ENCODE data around the gene ADSL. TPM values are rescaled to one million over a fixed set of nuclear protein-coding genes. Genes with fewer than 3 reads are reported as not detected.

Gene ADSL
- polyA plus RNA-seq, 1 of the 3 experiments (the other 2 are of a cell fraction) = 79.7 TPM

DNA sequence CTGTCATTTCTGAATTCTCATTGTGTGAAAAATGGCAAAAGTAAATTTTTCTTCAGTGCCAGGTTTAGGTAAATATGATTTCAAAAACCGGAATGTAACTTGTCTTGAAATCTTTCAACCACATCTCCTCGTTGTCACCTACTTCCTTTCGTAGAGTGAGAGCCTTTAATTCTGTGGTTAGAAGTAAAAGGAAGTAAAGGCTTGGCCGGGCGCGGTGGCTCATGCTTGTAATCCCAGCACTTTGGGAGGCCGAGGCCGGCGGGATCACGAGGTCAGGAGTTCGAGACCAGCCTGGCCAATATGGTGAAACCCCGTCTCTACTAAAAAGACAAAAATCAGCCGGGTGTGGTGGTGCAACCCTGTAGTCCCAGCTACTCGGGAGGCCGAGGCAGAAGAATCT lies 53.9 kb downstream of the ADSL start:
- 97% methylated on average over 10 of the region's 15 CpGs for WGBS (ENCODE audit: low lambda C conversion rate)
- H3K4me1 ChIP-seq (ENCODE audit: control insufficient read depth in 1 of 2, insufficient read depth in 2 of 2, low read depth in 1 of 2, low read length in 1 of 2) = peaks cover 0 to 10% of the 10 kb centered on the region in 2 experiments; a peak in 2 of 4 replicates
- no peak for DNase-seq
- peaks cover 0 to 5% of the 10 kb centered on the region in 2 experiments for H3K36me3 ChIP-seq (replicated peaks in 1 of 2; ENCODE audit: control insufficient read depth in 1 of 2, insufficient read depth in 2 of 2, low read length in 1 of 2)
- H3K4me2 ChIP-seq = no peak overlapping the region
- H3K9me2 ChIP-seq = no peaks in the 10 kb centered on the region
- no peak overlapping the region for H3K9ac ChIP-seq
- CTCF ChIA-PET = no interaction called here
- H3K27me3 ChIP-seq (ENCODE audit: insufficient read depth) = no peaks in the 10 kb centered on the region
- TF ChIP-seq, protein P1, sequence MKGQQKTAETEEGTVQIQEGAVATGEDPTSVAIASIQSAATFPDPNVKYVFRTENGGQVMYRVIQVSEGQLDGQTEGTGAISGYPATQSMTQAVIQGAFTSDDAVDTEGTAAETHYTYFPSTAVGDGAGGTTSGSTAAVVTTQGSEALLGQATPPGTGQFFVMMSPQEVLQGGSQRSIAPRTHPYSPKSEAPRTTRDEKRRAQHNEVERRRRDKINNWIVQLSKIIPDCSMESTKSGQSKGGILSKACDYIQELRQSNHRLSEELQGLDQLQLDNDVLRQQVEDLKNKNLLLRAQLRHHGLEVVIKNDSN (IDR thresholded peaks at IDR 0.05; ENCODE audit: borderline replicate concordance, low read depth) = no peak
- TF ChIP-seq TCF12 (IDR thresholded peaks at IDR 0.05) = no peak
- TF ChIP-seq YY1 (IDR thresholded peaks at IDR 0.05; ENCODE audit: low read depth) = no peak
- TF ChIP-seq, protein P2, sequence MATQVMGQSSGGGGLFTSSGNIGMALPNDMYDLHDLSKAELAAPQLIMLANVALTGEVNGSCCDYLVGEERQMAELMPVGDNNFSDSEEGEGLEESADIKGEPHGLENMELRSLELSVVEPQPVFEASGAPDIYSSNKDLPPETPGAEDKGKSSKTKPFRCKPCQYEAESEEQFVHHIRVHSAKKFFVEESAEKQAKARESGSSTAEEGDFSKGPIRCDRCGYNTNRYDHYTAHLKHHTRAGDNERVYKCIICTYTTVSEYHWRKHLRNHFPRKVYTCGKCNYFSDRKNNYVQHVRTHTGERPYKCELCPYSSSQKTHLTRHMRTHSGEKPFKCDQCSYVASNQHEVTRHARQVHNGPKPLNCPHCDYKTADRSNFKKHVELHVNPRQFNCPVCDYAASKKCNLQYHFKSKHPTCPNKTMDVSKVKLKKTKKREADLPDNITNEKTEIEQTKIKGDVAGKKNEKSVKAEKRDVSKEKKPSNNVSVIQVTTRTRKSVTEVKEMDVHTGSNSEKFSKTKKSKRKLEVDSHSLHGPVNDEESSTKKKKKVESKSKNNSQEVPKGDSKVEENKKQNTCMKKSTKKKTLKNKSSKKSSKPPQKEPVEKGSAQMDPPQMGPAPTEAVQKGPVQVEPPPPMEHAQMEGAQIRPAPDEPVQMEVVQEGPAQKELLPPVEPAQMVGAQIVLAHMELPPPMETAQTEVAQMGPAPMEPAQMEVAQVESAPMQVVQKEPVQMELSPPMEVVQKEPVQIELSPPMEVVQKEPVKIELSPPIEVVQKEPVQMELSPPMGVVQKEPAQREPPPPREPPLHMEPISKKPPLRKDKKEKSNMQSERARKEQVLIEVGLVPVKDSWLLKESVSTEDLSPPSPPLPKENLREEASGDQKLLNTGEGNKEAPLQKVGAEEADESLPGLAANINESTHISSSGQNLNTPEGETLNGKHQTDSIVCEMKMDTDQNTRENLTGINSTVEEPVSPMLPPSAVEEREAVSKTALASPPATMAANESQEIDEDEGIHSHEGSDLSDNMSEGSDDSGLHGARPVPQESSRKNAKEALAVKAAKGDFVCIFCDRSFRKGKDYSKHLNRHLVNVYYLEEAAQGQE (IDR thresholded peaks at IDR 0.05; ENCODE audit: low read depth, low read length) = no peak
- TF ChIP-seq RFX5 (IDR thresholded peaks at IDR 0.05; ENCODE audit: low read length) = no peak
- H2AFZ ChIP-seq (ENCODE audit: low read depth) = no peak overlapping the region
- no peak overlapping the region for H3K27ac ChIP-seq (ENCODE audit: low read depth in 2 of 2, low read length in 1 of 2)
- POLR2A ChIA-PET = no interaction called here
- no peaks in the 10 kb centered on the region for H3K9me3 ChIP-seq
- no peak overlapping the region for H3K4me3 ChIP-seq (ENCODE audit: low read depth in 2 of 2, low read length in 1 of 2)
- H3K79me2 ChIP-seq (ENCODE audit: insufficient read depth) = no peaks in the 10 kb centered on the region
- H3F3A ChIP-seq (replicated peaks; ENCODE audit: insufficient read depth) = no peaks in the 10 kb centered on the region
- no peaks in the 10 kb centered on the region for H4K20me1 ChIP-seq (ENCODE audit: insufficient read depth)

DNA sequence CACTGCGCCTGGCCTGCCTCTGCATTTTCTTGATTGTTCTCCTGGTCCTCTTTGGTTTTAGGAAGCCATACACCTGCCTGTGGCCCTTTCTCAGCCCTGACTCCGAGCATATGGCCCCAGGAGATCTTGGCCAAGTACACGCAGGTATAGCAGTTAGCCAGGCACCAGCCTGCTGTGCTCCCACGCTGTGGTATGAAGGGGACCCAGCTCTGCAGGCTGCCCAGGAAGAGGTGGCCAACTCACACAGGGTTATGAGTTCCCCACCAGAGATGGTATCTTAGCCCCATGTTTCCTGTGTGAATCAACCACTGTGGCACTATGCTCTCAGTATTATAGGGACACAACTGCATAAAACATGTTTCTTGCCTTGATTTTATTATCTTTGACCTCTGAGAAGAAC lies 55.2 kb downstream of the ADSL start:
- CTCF ChIA-PET = no interaction called here
- Histone ChIP-seq H3K9me3 (no peaks in the 10 kb centered on the region), H3K27me3 (ENCODE audit: insufficient read depth) (no peaks in the 10 kb centered on the region), H3K79me2 (ENCODE audit: insufficient read depth) (no peaks in the 10 kb centered on the region), H3K4me3 (ENCODE audit: low read depth in 2 of 2, low read length in 1 of 2) (no peak overlapping the region), H3K4me2 (no peak overlapping the region), H3K27ac (ENCODE audit: low read depth in 2 of 2, low read length in 1 of 2) (no peak overlapping the region), H3K9ac (no peak overlapping the region), H3K9me2 (no peaks in the 10 kb centered on the region), H4K20me1 (ENCODE audit: insufficient read depth) (no peaks in the 10 kb centered on the region), H3K4me1 (ENCODE audit: control insufficient read depth in 1 of 2, insufficient read depth in 2 of 2, low read depth in 1 of 2, low read length in 1 of 2) (peaks cover 0 to 9% of the 10 kb centered on the region in 2 experiments; a peak in 2 of 4 replicates), H2AFZ (ENCODE audit: low read depth) (no peak overlapping the region), H3F3A (replicated peaks; ENCODE audit: insufficient read depth) (no peaks in the 10 kb centered on the region), H3K36me3 (replicated peaks in 1 of 2; ENCODE audit: control insufficient read depth in 1 of 2, insufficient read depth in 2 of 2, low read length in 1 of 2) (peaks cover 0 to 9% of the 10 kb centered on the region in 2 experiments)
- no peak for DNase-seq
- WGBS (ENCODE audit: low lambda C conversion rate) = 100% methylated on average over 2 of the region's 4 CpGs
- POLR2A ChIA-PET = no interaction called here
- TF ChIP-seq SMC3 (IDR thresholded peaks at IDR 0.05; ENCODE audit: low read depth, low read length) (no peak), MEF2A (IDR thresholded peaks at IDR 0.05; ENCODE audit: borderline replicate concordance, low read depth) (no peak), FOXM1 (IDR thresholded peaks at IDR 0.05; ENCODE audit: low read depth) (no peak), TCF12 (IDR thresholded peaks at IDR 0.05) (no peak), RXRA (IDR thresholded peaks at IDR 0.05; ENCODE audit: borderline replicate concordance, low read depth) (no peak), JUND (IDR thresholded peaks at IDR 0.05) (no peak), RFX5 (IDR thresholded peaks at IDR 0.05; ENCODE audit: low read length) (no peak), RAD21 (IDR thresholded peaks at IDR 0.05; ENCODE audit: low read length) (no peak), GATA2 (CRISPR knock-in tag; IDR thresholded peaks at IDR 0.05) (no peak), YY1 (IDR thresholded peaks at IDR 0.05; ENCODE audit: low read depth) (no peak), ELF1 (IDR thresholded peaks at IDR 0.05) (no peak), MXI1 (IDR thresholded peaks at IDR 0.05; ENCODE audit: low read depth, low read length) (no peak)
- TF ChIP-seq, protein P2 (IDR thresholded peaks at IDR 0.05; ENCODE audit: low read depth, low read length) = no peak
- TF ChIP-seq, protein P3, sequence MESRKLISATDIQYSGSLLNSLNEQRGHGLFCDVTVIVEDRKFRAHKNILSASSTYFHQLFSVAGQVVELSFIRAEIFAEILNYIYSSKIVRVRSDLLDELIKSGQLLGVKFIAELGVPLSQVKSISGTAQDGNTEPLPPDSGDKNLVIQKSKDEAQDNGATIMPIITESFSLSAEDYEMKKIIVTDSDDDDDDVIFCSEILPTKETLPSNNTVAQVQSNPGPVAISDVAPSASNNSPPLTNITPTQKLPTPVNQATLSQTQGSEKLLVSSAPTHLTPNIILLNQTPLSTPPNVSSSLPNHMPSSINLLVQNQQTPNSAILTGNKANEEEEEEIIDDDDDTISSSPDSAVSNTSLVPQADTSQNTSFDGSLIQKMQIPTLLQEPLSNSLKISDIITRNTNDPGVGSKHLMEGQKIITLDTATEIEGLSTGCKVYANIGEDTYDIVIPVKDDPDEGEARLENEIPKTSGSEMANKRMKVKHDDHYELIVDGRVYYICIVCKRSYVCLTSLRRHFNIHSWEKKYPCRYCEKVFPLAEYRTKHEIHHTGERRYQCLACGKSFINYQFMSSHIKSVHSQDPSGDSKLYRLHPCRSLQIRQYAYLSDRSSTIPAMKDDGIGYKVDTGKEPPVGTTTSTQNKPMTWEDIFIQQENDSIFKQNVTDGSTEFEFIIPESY (IDR thresholded peaks at IDR 0.05; ENCODE audit: borderline replicate concordance, low read depth) = no peak
- TF ChIP-seq, protein P4, sequence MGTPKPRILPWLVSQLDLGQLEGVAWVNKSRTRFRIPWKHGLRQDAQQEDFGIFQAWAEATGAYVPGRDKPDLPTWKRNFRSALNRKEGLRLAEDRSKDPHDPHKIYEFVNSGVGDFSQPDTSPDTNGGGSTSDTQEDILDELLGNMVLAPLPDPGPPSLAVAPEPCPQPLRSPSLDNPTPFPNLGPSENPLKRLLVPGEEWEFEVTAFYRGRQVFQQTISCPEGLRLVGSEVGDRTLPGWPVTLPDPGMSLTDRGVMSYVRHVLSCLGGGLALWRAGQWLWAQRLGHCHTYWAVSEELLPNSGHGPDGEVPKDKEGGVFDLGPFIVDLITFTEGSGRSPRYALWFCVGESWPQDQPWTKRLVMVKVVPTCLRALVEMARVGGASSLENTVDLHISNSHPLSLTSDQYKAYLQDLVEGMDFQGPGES (IDR thresholded peaks at IDR 0.05; ENCODE audit: low read depth, low read length) = no peak

Data from SK-N-SH (cell line).